ENCODE data around the gene OSBPL1A.

Gene OSBPL1A

DNA sequence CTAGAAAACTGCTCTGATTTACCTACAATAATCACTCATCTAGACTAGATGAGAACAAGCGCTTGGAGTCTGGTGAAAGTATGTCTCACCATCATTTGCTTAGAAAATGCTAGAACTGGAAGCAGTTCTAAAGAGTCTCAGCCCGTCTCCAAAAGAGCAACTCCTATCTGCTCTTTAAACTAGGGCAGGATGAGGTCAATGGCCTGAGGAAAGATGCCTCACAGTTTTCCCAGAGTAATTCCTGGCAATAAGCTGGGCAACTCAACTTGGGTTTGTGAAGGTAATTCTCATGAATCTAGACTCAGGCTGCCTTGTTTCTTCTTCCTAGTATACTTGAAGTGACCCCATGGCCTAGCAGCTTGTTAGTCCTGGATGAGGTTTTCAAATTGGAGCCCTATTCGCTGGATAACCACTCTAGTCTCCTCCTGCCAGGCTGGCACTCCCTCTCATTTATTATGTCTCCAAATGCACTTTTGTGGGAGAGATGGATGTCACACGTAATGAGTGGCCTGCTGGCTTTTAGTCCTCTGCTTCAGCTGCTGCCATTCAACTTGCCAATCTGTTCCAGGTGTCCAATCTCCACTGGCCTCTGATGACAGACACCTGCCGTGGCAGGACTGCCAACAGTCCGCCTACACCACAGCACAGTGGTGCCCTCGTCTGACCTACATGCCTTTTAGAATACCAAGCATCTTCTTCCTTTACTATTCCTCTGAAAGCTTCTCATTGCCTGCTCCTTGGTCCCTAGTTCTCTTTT lies 177.9 kb downstream of the OSBPL1A start:
- no peak for DNase-seq (ENCODE audit: low read depth in 3 of 3)

DNA sequence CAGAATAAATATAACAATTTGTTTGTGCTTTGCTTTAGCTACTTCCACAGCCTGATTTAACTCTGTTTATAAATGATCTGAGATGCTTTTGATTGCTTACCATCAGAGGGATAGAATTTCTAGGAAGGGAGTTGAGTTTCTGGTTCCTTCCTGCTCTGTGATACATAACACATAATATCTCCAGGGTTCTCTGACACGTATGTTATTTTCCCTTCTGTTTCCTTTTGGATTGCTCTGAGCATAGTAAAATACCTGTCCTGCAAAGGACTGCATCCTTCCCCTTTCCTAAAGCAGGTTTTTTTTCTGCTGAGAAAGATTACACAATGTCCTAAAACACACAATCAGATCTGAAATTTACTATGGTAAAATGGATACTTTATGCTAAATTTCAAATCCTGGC lies 182.7 kb downstream of the OSBPL1A start:
- no peak for DNase-seq (ENCODE audit: low read depth in 3 of 3)

DNA sequence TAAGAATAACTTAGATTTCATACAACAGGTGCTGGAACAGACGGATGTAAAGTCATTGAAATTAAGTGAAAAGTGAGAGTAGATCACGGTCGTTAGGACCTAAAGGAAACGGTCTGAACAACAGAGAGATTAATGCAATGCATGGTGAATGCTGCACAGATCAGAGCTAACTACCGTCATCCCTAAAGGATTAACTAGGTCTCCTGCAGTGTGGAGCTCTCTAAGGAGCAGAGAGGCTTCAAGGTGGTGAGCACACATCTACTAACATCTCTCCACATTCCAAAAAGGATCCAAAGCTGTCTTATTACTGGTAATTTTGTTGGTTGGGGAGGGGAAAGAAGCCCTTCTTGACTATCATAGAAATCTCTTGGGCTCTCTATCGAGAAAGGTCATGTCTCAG lies 183.5 kb downstream of the OSBPL1A start:
- no peak for DNase-seq (ENCODE audit: low read depth in 3 of 3)

DNA sequence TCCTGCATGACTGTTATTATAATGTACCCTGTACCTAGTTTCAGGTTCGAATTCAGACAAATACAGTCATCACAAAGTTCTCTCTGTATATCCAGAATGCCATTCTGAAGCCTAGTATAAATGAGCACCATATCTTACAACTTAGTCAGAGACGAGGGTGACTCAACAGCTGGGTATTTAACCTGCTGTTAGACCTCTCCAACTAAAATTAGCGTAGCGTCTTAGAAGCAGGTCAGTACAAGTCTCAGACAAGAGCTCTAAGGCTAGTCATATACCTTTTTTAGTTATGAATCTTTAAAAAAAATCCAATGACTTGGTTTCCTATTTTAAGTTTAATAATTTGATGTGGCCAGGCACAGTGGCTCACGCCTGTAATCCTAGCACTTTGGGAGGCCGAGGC lies 184.7 kb downstream of the OSBPL1A start:
- DNase-seq (ENCODE audit: low read depth in 3 of 3): no peak

DNA sequence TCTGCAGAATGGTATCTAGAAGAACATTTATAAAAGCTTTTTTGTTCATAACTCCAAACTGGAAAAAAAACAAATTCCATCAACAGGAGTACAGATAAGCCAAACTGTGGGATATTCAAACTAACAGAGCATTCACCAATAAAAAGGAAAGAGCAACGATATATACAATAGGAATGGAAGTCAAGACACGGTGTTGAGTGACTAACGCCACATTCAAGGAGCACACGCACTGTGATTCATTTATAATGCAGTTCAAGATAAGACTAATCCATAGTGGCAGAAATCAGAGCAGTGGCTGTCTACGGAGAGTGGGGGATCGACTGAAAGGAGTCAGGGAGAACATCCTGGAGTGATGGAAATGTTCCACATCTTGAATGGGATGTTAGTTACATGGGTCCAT lies 188.1 kb downstream of the OSBPL1A start:
- no peak for DNase-seq (ENCODE audit: low read depth in 3 of 3)

DNA sequence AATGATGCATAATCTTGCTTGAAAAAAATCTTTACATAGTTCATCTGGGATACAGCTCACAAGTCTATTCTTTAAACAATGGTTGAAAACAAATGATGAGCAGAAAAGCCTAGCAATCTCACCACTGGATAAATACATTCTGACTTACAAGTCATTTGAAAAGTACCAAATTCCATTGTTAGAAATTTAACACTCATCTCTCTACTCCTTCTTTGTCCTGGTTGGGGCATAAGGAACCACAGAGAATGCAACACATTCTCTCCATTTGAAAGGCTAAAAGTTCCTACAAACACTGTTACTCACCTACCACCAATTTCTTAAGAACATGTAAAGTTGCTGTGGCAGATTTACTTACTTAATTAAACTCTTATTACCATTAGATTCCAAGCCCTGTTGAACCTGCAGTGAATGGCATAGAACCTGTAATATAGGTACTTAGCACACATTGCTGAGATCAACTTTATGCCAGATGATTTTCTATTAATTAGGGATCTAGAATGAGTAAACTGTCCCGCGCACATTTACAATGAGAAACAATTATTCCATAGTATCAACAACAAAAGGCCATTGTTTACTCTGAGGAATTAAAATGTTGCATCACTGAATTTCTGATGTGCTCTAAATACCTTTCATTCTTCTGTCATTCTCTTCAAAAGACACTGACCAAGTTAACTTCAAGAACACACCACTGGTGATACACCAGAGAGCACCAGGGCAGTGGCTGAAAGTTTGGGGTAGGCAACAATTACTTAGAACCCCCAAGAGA lies 189.2 kb downstream of the OSBPL1A start:
- DNase-seq (ENCODE audit: low read depth in 3 of 3): no peak

DNA sequence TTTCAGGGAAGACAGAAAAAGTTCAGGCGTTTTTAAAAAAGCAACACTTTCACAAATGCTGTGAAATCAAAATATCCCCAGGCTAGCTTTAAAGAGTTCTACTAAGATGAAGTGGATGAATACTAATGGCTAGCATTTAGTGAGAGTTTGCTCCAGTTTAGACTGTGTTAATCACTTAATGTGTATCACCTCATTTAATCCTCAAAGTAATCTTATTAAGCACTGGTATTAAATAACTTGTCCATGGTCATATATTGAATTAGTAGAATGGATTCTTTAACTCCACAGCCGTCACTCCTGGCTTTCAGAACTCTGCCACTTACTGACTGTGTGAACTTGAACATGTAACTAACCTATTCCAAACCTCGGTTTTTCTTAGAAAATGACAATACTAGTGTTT lies 192.7 kb downstream of the OSBPL1A start:
- DNase-seq (ENCODE audit: low read depth in 3 of 3): no peak

DNA sequence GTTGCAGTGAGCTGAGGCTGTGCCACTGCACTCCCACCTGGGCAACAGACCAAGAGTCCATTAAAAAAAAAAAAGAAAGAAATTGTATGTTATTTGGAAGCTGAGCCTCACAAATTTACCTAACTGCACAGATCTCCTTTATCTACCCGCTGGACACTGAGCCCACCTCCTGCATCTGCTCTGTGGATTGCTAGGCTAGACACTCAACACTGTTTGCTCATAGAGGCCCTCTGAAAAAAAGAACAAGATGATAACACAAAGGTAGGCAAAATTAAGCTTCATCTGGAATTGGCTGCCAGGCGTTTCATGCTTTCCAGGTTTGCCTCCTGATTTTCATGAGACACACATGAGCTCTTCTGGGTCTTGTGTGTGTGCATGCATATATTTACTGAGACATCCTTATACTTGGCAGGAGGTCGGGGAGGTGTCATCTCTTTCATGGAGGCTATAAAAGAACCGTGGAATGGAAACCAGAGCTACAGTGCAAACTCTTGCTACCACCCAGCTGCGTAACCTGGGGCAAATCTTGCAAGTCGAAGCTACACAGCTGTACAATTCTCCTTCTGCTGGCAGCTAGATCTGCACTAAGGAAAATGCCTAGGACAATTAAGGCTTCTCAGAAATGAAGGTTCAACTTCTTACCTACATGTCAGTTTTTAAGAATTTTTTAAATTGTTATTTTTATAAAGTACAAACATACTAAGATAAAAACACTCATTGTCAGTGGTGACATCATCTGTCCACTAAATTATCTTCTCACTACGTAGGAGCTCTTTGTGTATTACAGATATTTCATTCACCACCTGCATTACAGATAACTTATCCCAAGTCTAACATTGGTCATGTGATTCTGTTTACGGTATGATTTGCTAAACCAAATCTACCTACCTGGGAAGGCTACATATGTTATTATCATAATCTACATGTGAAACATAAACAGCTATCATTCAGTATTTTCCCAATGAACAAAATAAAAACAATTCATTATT lies 195.6 kb downstream of the OSBPL1A start:
- no peak for DNase-seq (ENCODE audit: low read depth in 3 of 3)

DNA sequence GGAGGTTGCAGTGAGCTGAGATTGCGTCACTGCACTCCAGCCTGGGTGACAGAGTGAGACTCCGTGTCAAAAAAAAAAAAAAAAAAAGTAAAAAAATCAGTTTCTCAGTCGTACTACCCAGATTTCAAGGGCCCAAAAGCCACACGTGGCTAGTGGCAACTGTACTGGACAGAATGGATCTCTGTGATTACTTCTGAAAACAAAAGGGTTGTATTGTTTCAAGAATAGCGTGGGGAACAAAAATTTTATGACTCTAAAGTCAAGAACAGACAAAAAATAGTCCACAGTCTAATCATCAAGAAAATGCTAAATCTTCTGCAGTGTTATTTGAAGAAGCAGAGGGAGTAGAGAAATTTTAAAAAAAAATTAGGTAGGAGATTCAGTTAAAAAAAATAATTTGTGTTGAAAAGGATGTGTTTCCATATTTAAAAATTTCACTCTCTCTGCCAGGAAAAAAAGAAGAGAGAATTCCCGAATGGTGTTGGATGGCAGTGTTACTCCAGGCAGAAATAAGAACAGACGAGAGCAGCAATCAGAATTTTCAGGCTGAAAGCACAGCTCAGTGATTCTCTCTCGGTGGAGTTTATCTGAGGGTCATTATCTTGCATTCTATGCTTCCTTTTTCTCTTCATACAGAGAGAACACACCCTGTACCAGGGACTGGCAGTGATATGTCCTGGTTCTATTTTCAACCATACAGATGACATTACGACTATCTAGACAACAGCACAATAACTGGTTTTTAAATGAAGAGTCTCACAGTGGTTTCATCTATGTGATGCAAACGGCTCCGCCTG lies 196.9 kb downstream of the OSBPL1A start:
- no peak for DNase-seq (ENCODE audit: low read depth in 3 of 3)

DNA sequence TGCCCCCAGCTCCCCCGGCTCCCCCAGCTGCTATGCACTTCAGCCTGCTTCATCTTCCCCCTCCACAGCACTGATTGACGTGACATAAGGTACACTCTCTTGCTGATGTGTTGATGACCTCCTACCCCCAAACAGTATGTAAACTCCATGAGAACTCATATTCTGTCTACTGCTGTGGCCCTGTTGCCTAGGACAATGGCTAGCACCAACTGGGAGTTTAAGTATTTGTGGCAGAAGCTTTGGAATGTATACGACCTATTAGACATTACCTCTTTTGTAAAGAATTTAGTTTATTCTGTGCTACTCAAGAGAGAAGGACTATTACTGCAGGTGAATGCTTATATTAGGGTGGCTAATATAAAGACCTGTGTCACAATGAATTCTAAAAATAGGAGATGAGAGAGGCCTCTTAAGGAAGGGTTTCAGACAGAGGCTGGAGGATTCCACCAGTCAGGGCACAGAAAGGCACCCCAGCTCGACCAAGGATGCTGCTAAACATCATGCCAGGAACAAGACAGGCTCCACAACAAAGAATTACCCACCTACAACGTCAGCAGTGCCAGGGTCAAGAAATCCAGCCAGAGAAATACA lies 198.2 kb downstream of the OSBPL1A start:
- no peak for DNase-seq (ENCODE audit: low read depth in 3 of 3)

DNA sequence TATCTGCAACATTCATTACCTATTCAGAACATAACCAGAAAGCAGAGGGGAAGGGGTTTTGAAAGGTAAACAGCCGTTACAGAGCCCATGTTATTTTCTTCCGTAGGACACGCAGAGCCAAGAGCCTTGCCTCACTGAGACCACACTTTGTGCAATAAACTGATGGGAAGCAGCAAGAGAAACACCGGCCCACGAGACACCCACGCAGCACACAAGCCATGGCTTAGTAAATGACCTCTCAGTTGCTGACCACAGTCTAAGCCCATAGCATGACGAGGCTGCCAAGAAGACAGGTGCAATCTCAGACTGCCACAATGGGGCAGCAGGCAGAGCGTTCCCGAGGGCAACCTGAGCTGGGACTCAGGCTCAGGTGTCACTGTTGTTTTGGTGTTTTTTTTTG lies 199.2 kb downstream of the OSBPL1A start:
- DNase-seq (ENCODE audit: low read depth in 3 of 3): no peak

DNA sequence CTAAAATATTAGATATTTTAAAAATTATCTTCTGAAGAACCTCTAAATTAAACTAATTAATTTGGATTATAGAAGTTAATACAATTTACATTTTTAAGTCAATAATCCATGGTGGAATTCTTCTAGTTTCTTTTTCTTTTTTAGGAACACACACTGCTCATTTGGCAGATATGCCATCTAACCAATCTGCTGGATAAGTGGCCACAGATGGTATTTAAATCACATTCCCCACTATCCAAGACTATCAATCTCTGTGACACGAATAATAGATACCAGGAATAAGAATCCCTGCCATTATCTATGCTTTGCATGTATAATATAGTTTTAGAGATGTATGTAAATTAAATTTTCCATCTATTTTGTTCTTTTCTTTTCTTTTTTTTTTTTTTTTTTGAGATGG lies 200.2 kb downstream of the OSBPL1A start:
- no peak for DNase-seq (ENCODE audit: low read depth in 3 of 3)

DNA sequence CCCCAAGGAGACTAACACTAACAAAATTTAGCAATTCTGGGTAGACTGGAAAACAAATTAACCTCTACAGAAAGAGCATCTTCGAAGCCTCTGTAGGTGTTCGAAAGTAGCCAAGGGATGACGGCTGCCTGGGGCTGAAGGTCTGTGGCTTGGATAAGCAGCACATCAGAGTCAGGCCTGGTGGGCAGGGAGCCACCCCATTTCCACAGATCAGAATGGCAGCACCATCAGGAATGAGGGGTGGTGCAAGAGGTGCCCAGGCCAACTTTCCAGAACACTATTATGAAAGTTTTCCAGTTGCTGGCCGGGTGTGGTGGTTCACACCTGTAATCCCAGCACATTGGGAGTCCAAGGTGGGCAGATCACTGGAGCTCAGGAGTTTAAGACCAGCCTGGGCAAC lies 200.9 kb downstream of the OSBPL1A start:
- no peak for DNase-seq (ENCODE audit: low read depth in 3 of 3)

DNA sequence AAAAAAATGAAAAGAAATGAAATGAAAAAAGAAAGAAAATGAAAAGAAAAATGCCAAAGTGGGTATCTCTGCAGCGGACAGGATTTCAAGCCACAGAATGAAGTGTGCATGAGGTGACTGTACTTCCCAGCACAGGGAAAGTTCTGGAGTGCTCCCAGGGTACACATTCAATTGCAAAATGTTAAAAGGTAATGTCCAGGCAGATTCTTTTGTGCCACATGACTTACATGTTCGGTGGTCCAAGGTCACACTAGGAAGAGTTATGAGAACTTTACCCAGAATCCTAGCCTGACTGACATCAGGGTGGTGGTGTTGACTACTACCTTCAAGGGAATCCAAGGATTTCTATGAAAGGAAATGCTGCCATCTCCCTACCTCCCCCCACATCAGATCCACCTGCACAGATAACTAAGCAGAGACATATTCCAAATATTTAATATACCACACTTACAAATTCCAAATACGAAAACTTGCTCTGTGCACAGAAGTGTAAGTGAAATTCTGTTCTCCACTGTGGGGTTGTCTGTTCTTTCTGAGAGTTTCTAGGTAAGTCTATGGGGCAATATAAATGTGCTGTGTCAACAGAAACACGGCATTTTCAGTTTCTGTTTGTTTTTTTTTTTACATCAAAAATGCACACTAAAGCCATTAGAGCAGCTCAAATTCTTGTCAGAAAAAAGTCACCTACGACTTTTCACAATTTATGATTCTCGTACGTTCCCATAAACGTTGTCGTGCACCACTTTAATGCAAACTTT lies 202.1 kb downstream of the OSBPL1A start:
- no peak for DNase-seq (ENCODE audit: low read depth in 3 of 3)

DNA sequence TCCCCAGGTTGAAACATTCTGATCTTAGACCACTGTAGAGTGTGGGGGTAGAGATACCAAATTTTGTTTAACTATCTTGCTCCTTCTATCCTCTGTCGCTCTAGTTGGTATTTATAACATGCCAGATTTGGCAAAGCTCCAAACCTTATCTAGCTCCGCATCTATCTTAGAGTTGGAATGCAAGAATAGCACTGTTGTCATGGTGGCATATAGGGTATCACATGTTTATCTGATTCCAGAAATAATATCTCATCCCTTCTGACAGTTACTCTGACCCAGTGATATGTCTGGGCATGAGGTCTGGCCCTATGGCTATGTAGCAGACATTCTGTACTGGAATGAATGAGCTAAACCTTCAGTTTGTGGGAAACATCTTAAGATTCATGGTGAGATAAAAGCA lies 207.0 kb downstream of the OSBPL1A start:
- DNase-seq (ENCODE audit: low read depth in 3 of 3): no peak

DNA sequence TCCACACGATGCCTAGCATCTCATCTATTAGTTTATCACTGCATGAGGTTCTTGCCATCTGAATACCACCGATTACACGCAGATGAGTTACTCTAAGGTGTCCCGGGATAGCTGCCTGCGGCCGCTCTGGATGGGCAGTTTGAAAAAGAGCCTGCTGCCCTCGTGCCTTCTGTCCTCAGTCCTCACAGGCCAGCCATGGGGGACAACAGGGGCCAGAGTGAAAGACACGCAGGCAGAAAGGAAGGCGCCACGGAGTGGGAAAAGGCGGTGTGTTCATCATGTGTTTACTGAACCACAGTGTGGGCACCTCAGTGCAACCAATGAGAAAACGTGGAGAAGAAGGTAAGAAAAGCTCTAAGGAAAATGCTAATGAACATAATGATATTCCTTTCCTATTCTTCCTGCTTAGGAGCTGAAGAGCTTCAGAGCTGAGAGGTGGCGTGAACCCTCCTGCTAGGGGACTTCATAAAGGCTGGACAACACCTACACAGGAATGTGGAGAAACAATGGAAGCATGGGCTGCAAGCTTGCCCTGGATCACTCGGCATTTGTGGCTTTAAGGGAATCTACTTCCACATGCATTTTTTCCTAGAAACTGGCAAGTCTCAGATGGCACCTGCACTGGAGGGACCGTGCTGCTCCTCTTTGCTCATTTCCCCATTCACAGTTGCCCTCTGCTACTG lies 207.8 kb downstream of the OSBPL1A start:
- DNase-seq (ENCODE audit: low read depth in 3 of 3): no peak

DNA sequence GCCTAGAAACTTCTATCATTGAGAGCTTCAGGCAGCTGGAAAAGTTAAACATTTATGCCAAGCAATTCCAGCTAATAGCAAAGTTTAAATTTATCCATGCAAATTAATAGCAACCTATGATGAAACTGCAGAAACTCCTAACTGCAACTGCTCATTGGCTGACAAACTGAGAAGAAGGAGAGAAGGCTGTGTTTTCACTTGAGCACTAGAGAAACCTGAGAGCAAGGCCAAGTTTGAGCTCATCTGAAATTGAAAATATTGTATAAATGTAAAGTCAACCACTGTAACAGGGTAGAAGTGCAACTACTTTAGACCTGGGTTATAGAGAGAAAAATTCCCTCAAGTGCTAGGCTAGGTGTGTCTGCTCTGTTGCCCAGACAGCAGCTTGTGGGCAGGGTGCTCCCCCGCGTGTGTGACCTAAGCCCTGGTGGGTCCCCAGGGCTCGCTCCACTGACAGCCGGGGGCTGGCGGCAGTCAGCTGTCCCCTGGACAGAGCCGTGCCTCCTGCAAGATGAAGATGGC lies 208.6 kb downstream of the OSBPL1A start:
- no peak for DNase-seq (ENCODE audit: low read depth in 3 of 3)

DNA sequence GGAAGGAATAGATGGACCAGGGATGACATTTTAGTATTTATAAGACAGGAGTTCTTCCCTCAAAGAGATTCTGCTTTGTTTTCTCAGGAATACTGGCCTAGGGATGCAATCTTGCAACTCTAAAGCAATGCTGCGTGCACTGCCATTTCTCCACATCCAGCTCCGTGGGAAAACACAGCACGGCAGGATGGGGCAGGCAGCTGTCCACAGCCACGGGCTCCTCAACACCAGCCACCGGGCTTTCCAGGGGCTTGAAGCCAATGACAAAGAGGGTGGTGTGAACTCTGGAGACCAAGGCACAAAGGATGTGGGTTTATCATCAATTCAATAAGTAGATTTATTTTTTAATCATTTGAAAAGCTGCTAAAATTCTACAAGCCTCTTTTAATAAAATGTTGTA lies 209.5 kb downstream of the OSBPL1A start:
- no peak for DNase-seq (ENCODE audit: low read depth in 3 of 3)

DNA sequence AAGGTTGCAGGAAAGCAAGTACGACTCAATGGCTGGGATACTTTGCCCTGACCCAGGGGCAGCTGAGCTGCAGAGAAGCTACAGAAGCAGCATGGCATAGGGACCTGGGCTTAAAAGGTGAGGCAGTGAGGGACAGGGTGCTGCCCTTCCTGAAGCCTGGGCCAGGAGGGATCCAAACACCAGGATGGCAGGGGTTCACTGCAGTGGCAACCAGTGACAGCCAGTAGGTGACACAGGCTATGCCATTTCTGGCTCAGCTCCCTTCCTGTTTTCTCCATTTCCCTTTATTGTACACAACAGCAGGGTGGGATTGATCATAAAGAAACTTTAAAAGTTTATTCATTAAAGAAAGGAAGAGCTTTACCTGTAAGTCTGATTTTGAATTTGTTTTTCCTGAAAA lies 209.9 kb downstream of the OSBPL1A start:
- DNase-seq (ENCODE audit: low read depth in 3 of 3): no peak

Measured in stimulated activated CD4-positive, alpha-beta T cell treated with anti-CD3 and anti-CD28 coated beads, TNF-alpha, amount 100 ng/mL, for 4 hours (primary cell).